ENCODE data around the gene CCDC6. TPM values are rescaled to one million over a fixed set of nuclear protein-coding genes. Genes with fewer than 3 reads are reported as not detected.

Gene CCDC6
- total RNA-seq, 1 donor from 2014 or later, result 55.4 TPM

- Mint-ChIP-seq H3K36me3 (peaks cover 3% of the 10 kb centered on the region), H3K9me3 (no peaks in the 10 kb centered on the region), H3K4me1 (ENCODE audit: unreplicated experiment) (peaks cover 57% of the 10 kb centered on the region), H3K27me3 (no peaks in the 10 kb centered on the region), H3K27ac (peak overlapping the region; percentile 14), H3K4me3 (no peak overlapping the region)
- DNase-seq (ENCODE audit: extremely low spot score, unreplicated experiment), result no peak
- no peak for TF ChIP-seq CTCF (conservative IDR thresholded peaks at IDR 0.05)
Observed at GRCh38 chr10:59873896-59874295, 32.5 kb downstream of the CCDC6 start.

- Mint-ChIP-seq H3K4me1 (ENCODE audit: unreplicated experiment) (peaks cover 62% of the 10 kb centered on the region), H3K9me3 (no peaks in the 10 kb centered on the region), H3K36me3 (no peaks in the 10 kb centered on the region), H3K4me3 (peak overlapping the region; percentile 29), H3K27ac (peak overlapping the region; percentile 60), H3K27me3 (no peaks in the 10 kb centered on the region)
- no peak for DNase-seq (ENCODE audit: extremely low spot score, unreplicated experiment)
- no peak for TF ChIP-seq CTCF (conservative IDR thresholded peaks at IDR 0.05)
Observed at GRCh38 chr10:59872892-59873463, 33.4 kb downstream of the CCDC6 start.

GRCh38 chr10:59870152-59870551 lies 36.2 kb downstream of the CCDC6 start:
- Mint-ChIP-seq H3K4me1 (ENCODE audit: unreplicated experiment) (peaks cover 49% of the 10 kb centered on the region), H3K36me3 (peaks cover 6% of the 10 kb centered on the region), H3K9me3 (no peaks in the 10 kb centered on the region), H3K27ac (no peak overlapping the region), H3K4me3 (no peak overlapping the region), H3K27me3 (no peaks in the 10 kb centered on the region)
- no peak for DNase-seq (ENCODE audit: extremely low spot score, unreplicated experiment)
- TF ChIP-seq CTCF (conservative IDR thresholded peaks at IDR 0.05), result no peak

GRCh38 chr10:59869594-59869940 lies 36.8 kb downstream of the CCDC6 start:
- H3K4me3 Mint-ChIP-seq, result peak overlapping the region; percentile 3
- DNase-seq (ENCODE audit: extremely low spot score, unreplicated experiment), result no peak
- H3K27me3 Mint-ChIP-seq, result no peaks in the 10 kb centered on the region
- peak overlapping the region; percentile 43 for H3K27ac Mint-ChIP-seq
- peaks cover 55% of the 10 kb centered on the region for H3K4me1 Mint-ChIP-seq (ENCODE audit: unreplicated experiment)
- peaks cover 6% of the 10 kb centered on the region for H3K36me3 Mint-ChIP-seq
- H3K9me3 Mint-ChIP-seq, result no peaks in the 10 kb centered on the region
- no peak for TF ChIP-seq CTCF (conservative IDR thresholded peaks at IDR 0.05)

GRCh38 chr10:59868696-59869593 lies 37.4 kb downstream of the CCDC6 start:
- no peaks in the 10 kb centered on the region for H3K27me3 Mint-ChIP-seq
- no peak for DNase-seq (ENCODE audit: extremely low spot score, unreplicated experiment)
- H3K36me3 Mint-ChIP-seq, result peaks cover 6% of the 10 kb centered on the region
- H3K9me3 Mint-ChIP-seq, result no peaks in the 10 kb centered on the region
- TF ChIP-seq CTCF (conservative IDR thresholded peaks at IDR 0.05), result no peak
- peak overlapping the region; percentile 43 for H3K27ac Mint-ChIP-seq
- H3K4me3 Mint-ChIP-seq, result peak overlapping the region; percentile 3
- H3K4me1 Mint-ChIP-seq (ENCODE audit: unreplicated experiment), result peaks cover 56% of the 10 kb centered on the region

All from type B pancreatic cell (in vitro differentiated cells).